BE2C (cell line): Measurements from ENCODE around the gene RASAL2.

Source experiments
- DNase-seq: peaks from one replicate; pipeline ENCODE4 v3.0.0-alpha.2; 2020
- H3K27me3 ChIP-seq: fragments of 250-450 bp; sonication (Bioruptor Pico); 2 replicates; pipeline ENCODE4 v1.5.1; 2020; ENCODE audit warnings: mild to moderate bottlenecking
- H3K36me3 ChIP-seq: fragments of 250-450 bp; sonication (Bioruptor Pico); 2 replicates; pipeline ENCODE4 v1.5.1; 2020; ENCODE audit warnings: mild to moderate bottlenecking
- H3K4me1 ChIP-seq: fragments of 250-450 bp; sonication (Bioruptor Pico); 2 replicates; pipeline ENCODE4 v1.5.1; 2020
- H3K4me3 ChIP-seq: 2 replicates; pipeline ENCODE4 v1.5.1; 2011; ENCODE audit warnings: low read depth, low read length
- H3K9me3 ChIP-seq: fragments of 250-450 bp; sonication (Bioruptor Pico); 2 replicates; pipeline ENCODE4 v1.5.1; 2020
- CTCF ChIP-seq: IDR thresholded peaks from 2 replicates; pipeline ENCODE4 v1.5.1; 2012; ENCODE audit warnings: mild to moderate bottlenecking, low read depth, low read length

Gene RASAL2

DNA sequence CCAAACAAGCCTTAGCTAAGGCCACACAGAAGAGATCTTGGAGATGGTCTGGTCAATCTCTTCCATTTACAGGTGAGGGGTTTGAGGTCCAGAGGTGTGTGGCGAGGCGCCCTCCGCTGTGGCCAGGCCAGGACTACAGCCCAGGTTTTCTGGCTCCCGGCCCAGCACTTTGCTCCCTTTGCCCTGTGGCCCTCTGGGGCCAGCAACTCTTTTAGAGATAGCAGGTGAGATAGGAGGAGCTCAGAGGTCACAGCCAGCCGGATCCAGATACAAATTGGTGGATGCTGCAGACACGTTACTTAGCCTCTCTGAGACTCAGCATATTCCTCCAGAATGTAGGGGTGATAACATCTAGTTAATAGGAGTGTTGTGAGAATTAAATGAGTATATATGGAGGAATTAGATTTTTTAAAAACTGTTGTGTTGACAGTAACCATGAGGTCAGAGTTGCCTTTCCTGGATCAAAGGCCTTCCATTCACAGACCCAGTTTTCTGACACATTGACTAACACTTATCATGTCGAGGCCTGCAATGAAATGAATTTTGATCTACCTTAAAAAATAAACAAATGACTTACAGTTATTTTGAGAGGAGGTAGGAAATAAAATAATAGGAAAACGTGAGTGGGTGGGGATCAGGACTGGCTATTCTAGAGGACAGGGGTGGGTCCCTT lies 435.6 kb downstream of the RASAL2 start:
- H3K36me3 ChIP-seq: no peaks in the 10 kb centered on the region
- no peaks in the 10 kb centered on the region for H3K9me3 ChIP-seq
- no peaks in the 10 kb centered on the region for H3K27me3 ChIP-seq
- no peak for DNase-seq
- H3K4me3 ChIP-seq: no peak overlapping the region
- no peak for TF ChIP-seq CTCF
- H3K4me1 ChIP-seq: no peaks in the 10 kb centered on the region

DNA sequence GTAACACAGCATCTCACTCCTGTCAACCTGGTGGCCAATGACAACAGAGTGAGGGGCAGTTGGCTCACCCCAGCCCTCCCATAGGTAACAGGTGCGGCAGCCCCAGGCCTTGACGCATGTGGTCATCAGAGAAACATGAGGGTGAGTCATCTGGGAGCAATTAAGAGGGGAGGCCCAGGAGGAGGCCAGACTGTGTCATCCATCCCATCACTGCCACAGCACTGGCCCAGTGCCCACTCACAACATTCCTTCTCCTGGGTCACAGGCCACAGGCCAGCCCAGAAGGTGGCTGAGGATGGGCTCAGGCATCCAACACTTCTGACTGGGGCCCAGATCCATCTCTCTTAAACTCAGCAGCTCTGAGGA lies 436.1 kb downstream of the RASAL2 start:
- DNase-seq: no peak
- Histone ChIP-seq H3K27me3 (no peaks in the 10 kb centered on the region), H3K4me3 (no peak overlapping the region), H3K4me1 (no peaks in the 10 kb centered on the region), H3K9me3 (no peaks in the 10 kb centered on the region), H3K36me3 (no peaks in the 10 kb centered on the region)
- TF ChIP-seq CTCF: no peak

DNA sequence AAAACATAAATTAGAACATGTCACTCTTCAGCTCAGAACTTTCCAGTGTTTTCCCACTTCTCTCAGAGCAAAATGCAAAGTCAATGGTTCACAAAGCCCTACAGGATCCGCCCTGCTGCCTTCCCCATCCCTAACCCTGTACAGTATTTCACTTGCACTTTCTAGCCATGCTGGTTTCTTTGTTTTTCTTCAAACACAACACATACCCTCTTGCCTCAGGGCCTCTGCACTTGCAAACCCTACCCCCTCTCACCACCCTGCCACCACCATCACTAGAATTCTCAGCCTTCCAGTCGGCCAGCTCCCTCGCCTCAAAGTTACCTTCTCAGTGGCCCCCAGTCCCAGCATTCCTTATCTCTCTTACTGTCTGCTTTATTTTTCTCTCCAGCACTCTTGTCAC lies 436.6 kb downstream of the RASAL2 start:
- Histone ChIP-seq H3K36me3 (no peaks in the 10 kb centered on the region), H3K4me1 (no peaks in the 10 kb centered on the region), H3K9me3 (no peaks in the 10 kb centered on the region), H3K4me3 (no peak overlapping the region), H3K27me3 (no peaks in the 10 kb centered on the region)
- DNase-seq: no peak
- TF ChIP-seq CTCF: no peak

DNA sequence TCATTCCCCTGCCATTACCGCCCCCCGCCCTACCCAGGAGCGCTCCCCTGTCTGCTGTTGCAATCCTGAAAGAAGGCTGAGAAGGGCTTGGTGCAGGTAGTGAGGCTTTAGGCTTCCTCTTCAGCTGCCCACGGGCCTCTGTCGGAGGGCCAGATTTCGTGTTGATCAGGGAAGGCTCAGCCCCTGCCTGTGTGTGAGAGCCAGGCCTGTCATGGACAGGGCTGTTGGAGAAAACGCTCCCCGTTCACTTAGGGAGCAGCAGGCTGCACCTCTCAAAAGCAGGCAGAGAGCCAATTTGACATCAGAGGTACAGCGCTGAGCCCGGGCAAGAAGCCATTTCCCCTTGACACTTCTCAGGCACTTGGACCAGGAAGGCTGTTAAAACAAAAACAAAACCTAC lies 438.0 kb downstream of the RASAL2 start:
- H3K4me1 ChIP-seq: no peaks in the 10 kb centered on the region
- no peaks in the 10 kb centered on the region for H3K27me3 ChIP-seq
- H3K4me3 ChIP-seq: no peak overlapping the region
- TF ChIP-seq CTCF: no peak
- no peaks in the 10 kb centered on the region for H3K36me3 ChIP-seq
- no peak for DNase-seq
- no peaks in the 10 kb centered on the region for H3K9me3 ChIP-seq

GRCh38 chr1:178532392-178532791 lies 438.5 kb downstream of the RASAL2 start:
- TF ChIP-seq CTCF: peak; percentile 92
- Histone ChIP-seq H3K27me3 (no peaks in the 10 kb centered on the region), H3K4me1 (no peaks in the 10 kb centered on the region), H3K4me3 (no peak overlapping the region), H3K36me3 (no peaks in the 10 kb centered on the region), H3K9me3 (no peaks in the 10 kb centered on the region)
- peak; percentile 80 for DNase-seq

- TF ChIP-seq CTCF: no peak
- DNase-seq: no peak
Observed at GRCh38 chr1:178533121-178533946, 439.4 kb downstream of the RASAL2 start.

More at GRCh38 chr1:178533121-178533946, 439.4 kb downstream of the RASAL2 start:
- no peaks in the 10 kb centered on the region for H3K36me3 ChIP-seq
- no peaks in the 10 kb centered on the region for H3K9me3 ChIP-seq
- H3K27me3 ChIP-seq: no peaks in the 10 kb centered on the region
- H3K4me3 ChIP-seq: no peak overlapping the region
- H3K4me1 ChIP-seq: no peaks in the 10 kb centered on the region
